A549 (cell line): ENCODE data around the gene ZBED1. TPM values are rescaled to one million over a fixed set of nuclear protein-coding genes. Genes with fewer than 3 reads are reported as not detected.
A peak's percentile ranks its signal among the peaks of the same experiment; 100 is the strongest.

Experiments used
- ATAC-seq, 2 experiments: fragments of 200-7000 bp in 1 of 2; fragments of >200 bp in 1 of 2; cut with Nextera tagmentation in 1 of 2; cut with Tn5 transposase in 1 of 2; 3 replicates each; pipeline versions ENCODE4 v1.8.0 to v1.9.1; 2018 to 2020; ENCODE audit warnings: mild to moderate bottlenecking in 1 of 2, moderate library complexity in 1 of 2
- CTCF ChIA-PET: fragments of 300-600 bp; sonication (Branson Sonifier 250); formaldehyde crosslinking; extraction: SDS; loops from one replicate; lab custom pipeline; 2021; ENCODE audit warnings: antibody characterized with exemption, inconsistent platforms; lab: Yijun Ruan, JAX
- POLR2A ChIA-PET: fragments of 350-600 bp; formaldehyde crosslinking; extraction: SDS; loops from one replicate; lab custom pipeline; 2021; ENCODE audit warnings: antibody characterized with exemption, inconsistent platforms; lab: Yijun Ruan, JAX
- DNase-seq, 2 experiments: peaks; one replicate each; pipeline versions ENCODE4 v3.0.0 to v3.0.0-alpha.2; 2011 to 2016; ENCODE audit warnings: low read depth in 1 of 2, low spot score in 1 of 2
- FAIRE-seq: peaks from 2 replicates; lab custom pipeline; 2011; peaks lifted over from hg19 to GRCh38; lab: Jason Lieb, UNC
- H3K27ac ChIP-seq, 2 experiments: fragments of >200 bp; sonication (Bioruptor Twin); formaldehyde crosslinking; 3 replicates each; pipeline ENCODE4 v1.5.1; 2016 to 2017
- H3K4me1 ChIP-seq: fragments of >200 bp; sonication (Bioruptor Twin); formaldehyde crosslinking; 3 replicates; pipeline ENCODE4 v1.6.1; 2016
- H3K4me2 ChIP-seq: fragments of >200 bp; sonication (Bioruptor Twin); formaldehyde crosslinking; 3 replicates; pipeline ENCODE4 v1.6.1; 2016
- H3K4me3 ChIP-seq: fragments of >200 bp; sonication (Bioruptor Twin); formaldehyde crosslinking; 3 replicates; pipeline ENCODE4 v1.5.1; 2016
- H3K9me3 ChIP-seq: fragments of >200 bp; sonication (Bioruptor Twin); formaldehyde crosslinking; 3 replicates; pipeline ENCODE4 v1.6.1; 2016
- CEBPB ChIP-seq, 2 experiments: fragments of >200 bp in 1 of 2; sonication (Bioruptor Twin) in 1 of 2; formaldehyde crosslinking in 1 of 2; IDR thresholded peaks; 2 replicates each; pipeline ENCODE4 v1.6.1; 2012 to 2016
- CHD4 ChIP-seq: fragments of 200-600 bp; sonication (generic); IDR thresholded peaks from 2 replicates; pipeline ENCODE4 v1.6.1; 2016; ENCODE audit warnings: antibody characterized with exemption, mild to moderate bottlenecking, borderline replicate concordance
- E2F6 ChIP-seq: IDR thresholded peaks from 2 replicates; pipeline ENCODE4 v1.6.1; 2012; ENCODE audit warnings: low read depth, borderline replicate concordance
- EP300 ChIP-seq, 2 experiments: fragments of >200 bp; sonication (Bioruptor Twin); formaldehyde crosslinking; IDR thresholded peaks; 2 replicates in 1 of 2; 3 replicates in 1 of 2; pipeline ENCODE4 v1.6.1; 2016 to 2017
- ESRRA ChIP-seq: fragments of 150-350 bp; IDR thresholded peaks from 2 replicates; pipeline ENCODE4 v1.6.1; 2014; ENCODE audit warnings: mild to moderate bottlenecking, low read length, borderline replicate concordance
- FOSB ChIP-seq: fragments of 250-450 bp; sonication (Bioruptor Pico); IDR thresholded peaks from 2 replicates; pipeline ENCODE4 v1.5.0; 2020; ENCODE audit warnings: mild to moderate bottlenecking, moderate library complexity
- FOXS1 ChIP-seq: fragments of 250-450 bp; sonication (Bioruptor Pico); IDR thresholded peaks from 2 replicates; pipeline ENCODE4 v1.5.0; 2020; ENCODE audit warnings: mild to moderate bottlenecking, moderate library complexity
- HDAC2 ChIP-seq: fragments of 200-600 bp; sonication (generic); IDR thresholded peaks from 2 replicates; pipeline ENCODE4 v1.6.1; 2016
- HMGXB4 ChIP-seq: fragments of 250-450 bp; sonication (Bioruptor Pico); IDR thresholded peaks from 2 replicates; pipeline ENCODE4 v1.5.0; 2021; ENCODE audit warnings: mild to moderate bottlenecking, moderate library complexity, borderline replicate concordance
- HOXB5 ChIP-seq: fragments of 250-450 bp; sonication (Bioruptor Pico); IDR thresholded peaks from 2 replicates; pipeline ENCODE4 v1.5.0; 2020; ENCODE audit warnings: mild to moderate bottlenecking, moderate library complexity
- JUN ChIP-seq, 2 experiments: fragments of >200 bp; sonication (Bioruptor Twin); formaldehyde crosslinking; IDR thresholded peaks; 2 replicates in 1 of 2; 3 replicates in 1 of 2; pipeline ENCODE4 v1.6.1; 2016 to 2017
- JUNB ChIP-seq: fragments of >200 bp; sonication (Bioruptor Twin); formaldehyde crosslinking; IDR thresholded peaks from 2 replicates; pipeline ENCODE4 v1.6.1; 2016
- KDM1A ChIP-seq: fragments of 200-600 bp; sonication (generic); IDR thresholded peaks from 2 replicates; pipeline ENCODE4 v1.6.1; 2016; ENCODE audit warnings: low read depth, mild to moderate bottlenecking
- MAX ChIP-seq: IDR thresholded peaks from 2 replicates; pipeline ENCODE4 v1.6.1; 2012
- MYC ChIP-seq: IDR thresholded peaks from 2 replicates; pipeline ENCODE4 v1.6.1; 2012; ENCODE audit warnings: mild to moderate bottlenecking, inconsistent platforms, low read length, improper control_type of control experiment, borderline replicate concordance
- RFX5 ChIP-seq: fragments of 450-650 bp; IDR thresholded peaks from 2 replicates; pipeline ENCODE4 v1.7.1; 2014; ENCODE audit warnings: antibody characterized with exemption, mild to moderate bottlenecking, moderate library complexity
- RNF2 ChIP-seq: fragments of 200-600 bp; sonication (generic); IDR thresholded peaks from 2 replicates; pipeline ENCODE4 v1.6.1; 2016; ENCODE audit warnings: low read depth, mild to moderate bottlenecking, antibody characterized with exemption, moderate library complexity, borderline replicate concordance
- SMC3 ChIP-seq: fragments of >200 bp; sonication (Bioruptor Twin); formaldehyde crosslinking; IDR thresholded peaks from 3 replicates; pipeline ENCODE4 v1.6.1; 2018; ENCODE audit warnings: inconsistent platforms
- SREBF2 ChIP-seq: fragments of 450-650 bp; IDR thresholded peaks from 2 replicates; pipeline ENCODE4 v1.6.1; 2014; ENCODE audit warnings: mild to moderate bottlenecking, moderate library complexity
- TFCP2L1 ChIP-seq: fragments of 250-450 bp; sonication (Bioruptor Pico); IDR thresholded peaks from 2 replicates; pipeline ENCODE4 v1.5.0; 2021; ENCODE audit warnings: mild to moderate bottlenecking
- ZFP36 ChIP-seq: fragments of 450-650 bp; IDR thresholded peaks from 2 replicates; pipeline ENCODE4 v1.6.1; 2014; ENCODE audit warnings: borderline replicate concordance; ENCODE audit not compliant: partially characterized antibody
- WGBS: methylation state at CpG from one replicate; pipeline ENCODE4 v1.1.6; 2017; ENCODE audit errors: missing lambda C conversion rate; 5-methylcytosine and 5-hydroxymethylcytosine counted together
- polyA plus RNA-seq, 4 experiments: library from polyadenylated mRNA; depleted of rRNA in 3 of 4; stranded (reverse); fragments of >200 nt; fragmentation: RNase III in 1 of 4; extraction: RNeasy Plus Mini Kit Qiagen cat#74134 plus additional on column Dnase treatment in 1 of 4; gene quantifications; 2 replicates in 3 of 4; 3 replicates in 1 of 4; pipeline ENCODE4 v1.2.3, GENCODE V29; 2011 to 2017
- TF ChIP-seq, protein P1 (sequence below): fragments of 150-350 bp; IDR thresholded peaks from 2 replicates; pipeline ENCODE4 v1.6.1; 2014; ENCODE audit warnings: low read depth, mild to moderate bottlenecking, low read length
- TF ChIP-seq, protein P2 (sequence below): IDR thresholded peaks from 2 replicates; pipeline ENCODE4 v1.6.1; 2012

ZBED1 gene
- polyA plus RNA-seq, 2 of the 4 experiments (the other 2 are of a cell fraction): 19.7 to 21.9 TPM

DNA sequence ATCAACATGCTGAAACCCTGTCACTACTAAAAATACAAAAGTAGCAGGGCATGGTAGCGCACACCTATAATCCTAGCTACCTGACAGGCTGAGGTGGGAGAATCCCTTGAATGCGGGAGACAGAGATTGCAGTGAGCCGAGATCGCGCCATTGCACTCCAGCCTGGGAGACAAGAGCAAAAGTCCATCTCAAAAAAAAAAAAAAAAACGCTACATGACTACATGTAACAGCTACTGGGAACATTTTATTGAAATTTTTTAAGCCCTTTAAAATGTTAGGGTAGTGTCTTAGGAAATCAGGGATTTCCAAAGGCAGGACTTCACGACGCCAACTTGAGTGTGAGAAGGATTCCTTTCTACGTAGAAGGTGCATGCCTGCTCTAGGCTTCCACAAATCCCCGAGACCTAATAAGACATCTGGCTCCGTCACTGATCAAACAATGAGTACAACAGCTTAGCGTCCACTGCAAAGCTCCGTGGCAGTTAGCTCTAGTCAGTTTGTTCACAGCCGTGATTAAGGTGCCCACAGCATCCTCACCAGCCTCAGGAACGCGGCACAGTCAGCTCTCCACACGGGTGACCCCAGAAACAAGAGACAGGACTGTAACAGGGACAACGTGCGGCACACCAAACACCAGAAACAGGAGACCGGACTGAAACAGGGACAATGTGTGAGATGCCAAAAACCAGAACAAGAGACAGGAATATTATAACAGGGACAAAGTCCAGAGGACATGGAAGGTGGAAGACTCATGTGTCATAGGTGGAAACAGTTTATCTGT, 33.7 kb downstream of the ZBED1 start:
- DNase-seq (peak in 1 of 2 experiments; percentile 62), ATAC-seq (peak; percentile 28 to 44; a peak in 3 of 6 replicates), FAIRE-seq (no peak)
- Histone ChIP-seq H3K4me1 (peaks cover 28% of the 10 kb centered on the region), H3K4me3 (no peak overlapping the region), H3K9me3 (no peaks in the 10 kb centered on the region), H3K4me2 (peak overlapping the region; percentile 60), H3K27ac (peak overlapping the region; percentile 31 to 66; a peak in 4 of 6 replicates)
- POLR2A ChIA-PET: no interaction called here
- TF ChIP-seq HMGXB4 (CRISPR knock-in tag) (no peak), RNF2 (no peak), JUNB (no peak), HDAC2 (no peak)
- 39% methylated on average over 20 of the region's 20 CpGs for WGBS
- CTCF ChIA-PET: no interaction called here

DNA sequence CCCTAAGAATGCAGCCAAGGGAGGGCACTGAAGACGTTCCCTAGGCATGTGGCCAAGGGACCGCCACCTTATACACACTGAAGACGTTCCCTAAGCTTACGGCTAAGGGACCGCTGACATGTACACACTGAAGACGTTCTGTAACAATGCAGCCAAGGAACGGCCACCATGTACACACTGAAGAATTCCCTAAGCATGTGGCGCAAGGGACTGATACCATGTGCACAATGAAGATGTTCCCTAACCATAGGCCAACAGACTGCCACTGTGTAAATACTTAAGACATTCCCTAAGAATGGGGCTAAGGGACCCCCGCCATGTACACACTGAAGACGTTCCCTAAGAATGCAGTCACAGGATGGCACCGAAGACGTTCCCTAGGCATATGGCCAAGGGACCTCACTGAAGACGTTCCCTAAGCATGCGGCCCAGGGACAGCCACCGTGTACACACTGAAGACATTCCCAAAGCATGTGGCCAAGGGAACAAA, 36.1 kb downstream of the ZBED1 start:
- 45% methylated on average over 15 of the region's 15 CpGs for WGBS
- CTCF ChIA-PET: no interaction called here
- peak; percentile 73 to 74 for ATAC-seq

GRCh38 chrX:2463973-2464676, 36.7 kb downstream of the ZBED1 start:
- Histone ChIP-seq H3K9me3 (no peaks in the 10 kb centered on the region), H3K4me2 (peak overlapping the region; percentile 65), H3K4me3 (peak overlapping the region; percentile 34), H3K27ac (peak overlapping the region; percentile 60 to 72), H3K4me1 (peaks cover 42% of the 10 kb centered on the region)
- no peak for FAIRE-seq
- ChIA-PET CTCF (no interaction called here), POLR2A (no interaction called here)
- DNase-seq: peak; percentile 41 to 99
- WGBS: 42% methylated on average over 29 of the region's 31 CpGs
- peak; percentile 81 to 83 for ATAC-seq
- TF ChIP-seq KDM1A (no peak), FOXS1 (CRISPR knock-in tag) (no peak), EP300 (IDR thresholded peaks at IDR 0.05) (no peak), CHD4 (no peak), SREBF2 (no peak), TFCP2L1 (CRISPR knock-in tag) (no peak), E2F6 (no peak), JUNB (no peak), HOXB5 (no peak), CEBPB (IDR thresholded peaks at IDR 0.05) (no peak), ESRRA (no peak), SMC3 (peak; percentile 6; the same call in 1 of the 3 replicates), ZFP36 (no peak), RFX5 (no peak), FOSB (CRISPR knock-in tag) (no peak), MYC (0 out of 2 replicates have a peak, but pooled peaks have one; percentile 63), HMGXB4 (CRISPR knock-in tag) (no peak)
- TF ChIP-seq, protein P1, sequence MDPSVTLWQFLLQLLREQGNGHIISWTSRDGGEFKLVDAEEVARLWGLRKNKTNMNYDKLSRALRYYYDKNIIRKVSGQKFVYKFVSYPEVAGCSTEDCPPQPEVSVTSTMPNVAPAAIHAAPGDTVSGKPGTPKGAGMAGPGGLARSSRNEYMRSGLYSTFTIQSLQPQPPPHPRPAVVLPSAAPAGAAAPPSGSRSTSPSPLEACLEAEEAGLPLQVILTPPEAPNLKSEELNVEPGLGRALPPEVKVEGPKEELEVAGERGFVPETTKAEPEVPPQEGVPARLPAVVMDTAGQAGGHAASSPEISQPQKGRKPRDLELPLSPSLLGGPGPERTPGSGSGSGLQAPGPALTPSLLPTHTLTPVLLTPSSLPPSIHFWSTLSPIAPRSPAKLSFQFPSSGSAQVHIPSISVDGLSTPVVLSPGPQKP: no peak

More for the DNA sequence above, 36.1 kb downstream of the ZBED1 start:
- Histone ChIP-seq H3K4me2 (peak overlapping the region; percentile 65), H3K9me3 (no peaks in the 10 kb centered on the region), H3K4me3 (peak overlapping the region; percentile 34), H3K27ac (peak overlapping the region; percentile 60 to 72), H3K4me1 (peaks cover 40% of the 10 kb centered on the region)
- DNase-seq: peak; percentile 16 to 99
- TF ChIP-seq JUN (IDR thresholded peaks at IDR 0.05) (0 out of 5 replicates have a peak, but pooled peaks of 1 of the 2 experiments have one; percentile 23), SMC3 (no peak), MAX (peak; percentile 51; the same call in 1 of the 2 replicates), CEBPB (IDR thresholded peaks at IDR 0.05) (peak in 1 of 2 experiments; percentile 29; a peak in 1 of 4 replicates), HOXB5 (no peak)
- TF ChIP-seq, protein P2, sequence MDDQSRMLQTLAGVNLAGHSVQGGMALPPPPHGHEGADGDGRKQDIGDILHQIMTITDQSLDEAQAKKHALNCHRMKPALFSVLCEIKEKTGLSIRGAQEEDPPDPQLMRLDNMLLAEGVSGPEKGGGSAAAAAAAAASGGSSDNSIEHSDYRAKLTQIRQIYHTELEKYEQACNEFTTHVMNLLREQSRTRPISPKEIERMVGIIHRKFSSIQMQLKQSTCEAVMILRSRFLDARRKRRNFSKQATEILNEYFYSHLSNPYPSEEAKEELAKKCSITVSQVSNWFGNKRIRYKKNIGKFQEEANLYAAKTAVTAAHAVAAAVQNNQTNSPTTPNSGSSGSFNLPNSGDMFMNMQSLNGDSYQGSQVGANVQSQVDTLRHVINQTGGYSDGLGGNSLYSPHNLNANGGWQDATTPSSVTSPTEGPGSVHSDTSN: peak; percentile 59; the same call in 1 of the 2 replicates
- POLR2A ChIA-PET: no interaction called here
- FAIRE-seq: no peak
